Uterus (tissue), 4 donors: ENCODE results near the gene SPATS2L. TPM values are rescaled to one million over a fixed set of nuclear protein-coding genes. Genes with fewer than 3 reads are reported as not detected.

Experiments
- DNase-seq, 2 donors: peaks; one replicate each; pipeline ENCODE4 v3.0.0-alpha.2; 2019 to 2020
- H3K27ac ChIP-seq, 2 donors: fragments of 200-600 bp; sonication (generic); 1 replicate in 1 of 2; 2 replicates in 1 of 2; pipeline ENCODE4 v1.5.1; 2016 to 2018
- H3K27me3 ChIP-seq, 2 donors: fragments of 200-600 bp; sonication (generic); one replicate each; pipeline ENCODE4 v1.5.1; 2018 to 2019; ENCODE audit warnings: control low read depth in 1 of 2
- H3K36me3 ChIP-seq, 2 donors: fragments of 200-600 bp; sonication (generic); one replicate each; pipeline ENCODE4 v1.5.1; 2019; ENCODE audit warnings: control low read depth in 1 of 2
- H3K4me1 ChIP-seq, 2 donors: fragments of 200-600 bp; sonication (generic); one replicate each; pipeline ENCODE4 v1.5.1; 2018 to 2019; ENCODE audit warnings: control low read depth in 1 of 2
- H3K4me3 ChIP-seq, 2 donors: fragments of 200-600 bp; sonication (generic); 1 replicate in 1 of 2; 2 replicates in 1 of 2; pipeline ENCODE4 v1.5.1; 2018 to 2019; ENCODE audit warnings: mild to moderate bottlenecking in 1 of 2
- H3K9me3 ChIP-seq, 2 donors: fragments of 200-600 bp; sonication (generic); one replicate each; pipeline ENCODE4 v1.5.1; 2019; ENCODE audit warnings: control low read depth in 1 of 2
- CTCF ChIP-seq, 4 experiments: fragments of 200-600 bp in 2 of 4; fragments of 450-650 bp in 2 of 4; sonication (generic) in 2 of 4; IDR thresholded peaks; one replicate each; pipeline ENCODE4 v1.5.1; 2016 to 2019; ENCODE audit warnings: antibody characterized with exemption in 4 of 4, mild to moderate bottlenecking in 2 of 4, moderate library complexity in 1 of 4
- POLR2A ChIP-seq, 2 donors: fragments of 450-650 bp; IDR thresholded peaks; one replicate each; pipeline ENCODE4 v1.6.1; 2016; ENCODE audit warnings: antibody characterized with exemption in 2 of 2, mild to moderate bottlenecking in 1 of 2, moderate library complexity in 1 of 2
- intact Hi-C: fragments of 100-400 bp; cut with DNase I; formaldehyde crosslinking; loops from one replicate; pipeline ENCODE4 v1.15.1; 2023; ENCODE audit warnings: low total_unique reads
- total RNA-seq, 4 donors: library from RNA; depleted of rRNA in 3 of 4; stranded (reverse); fragments of >200 nt in 3 of 4; gene quantifications; one replicate each; pipeline versions ENCODE4 v1.1.0 to v1.2.4, GENCODE V29; 2014 to 2023
- donor health status: DM: yes; HTN: yes; CAD: no.

The SPATS2L gene
- total RNA-seq, 4 donors from 2014 or later: 20.6 to 99.3 (median 73.1) TPM

GRCh38 chr2:200360364-200360763 is 53.9 kb downstream of the SPATS2L start:
- DNase-seq: no peak
- intact Hi-C loops: no loop called here
- no peak for TF ChIP-seq CTCF (IDR thresholded peaks at IDR 0.05)
- no peak for TF ChIP-seq POLR2A (IDR thresholded peaks at IDR 0.05)
- Histone ChIP-seq H3K9me3 (no peaks in the 10 kb centered on the region), H3K36me3 (no peaks in the 10 kb centered on the region), H3K27ac (no peak overlapping the region), H3K4me1 (no peaks in the 10 kb centered on the region), H3K27me3 (no peaks in the 10 kb centered on the region), H3K4me3 (no peak overlapping the region)

- Histone ChIP-seq H3K27ac (no peak overlapping the region), H3K9me3 (no peaks in the 10 kb centered on the region), H3K27me3 (no peaks in the 10 kb centered on the region), H3K36me3 (no peaks in the 10 kb centered on the region), H3K4me3 (no peak overlapping the region), H3K4me1 (no peaks in the 10 kb centered on the region)
- intact Hi-C loops: no loop called here
- no peak for TF ChIP-seq CTCF (IDR thresholded peaks at IDR 0.05)
- TF ChIP-seq POLR2A (IDR thresholded peaks at IDR 0.05): no peak
- DNase-seq: no peak
Observed at GRCh38 chr2:200362202-200362917, 55.9 kb downstream of the SPATS2L start.

DNA sequence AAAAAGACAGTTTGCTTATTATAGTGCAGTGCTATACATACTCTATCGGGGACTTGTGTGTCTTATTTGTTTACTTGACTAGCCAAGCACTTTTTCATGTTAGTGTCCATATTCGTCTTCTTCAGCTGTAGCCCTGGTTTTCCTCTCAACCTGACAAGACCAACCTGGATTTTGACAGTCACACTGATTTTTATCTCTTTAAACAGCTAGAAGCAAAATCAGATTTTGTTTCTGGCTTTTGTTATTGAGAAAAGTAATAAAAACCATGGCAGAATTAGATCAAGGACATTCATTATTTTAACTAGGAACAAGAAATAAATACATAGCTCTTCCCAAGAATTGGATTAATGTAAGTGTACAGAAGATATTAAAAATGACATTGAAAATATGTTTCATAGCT is 56.8 kb downstream of the SPATS2L start:
- Histone ChIP-seq H3K36me3 (no peaks in the 10 kb centered on the region), H3K4me3 (no peak overlapping the region), H3K9me3 (no peaks in the 10 kb centered on the region), H3K27me3 (no peaks in the 10 kb centered on the region), H3K4me1 (no peaks in the 10 kb centered on the region), H3K27ac (peak overlapping the region in 1 of 2 donors; percentile 9)
- TF ChIP-seq CTCF (IDR thresholded peaks at IDR 0.05) (no peak), POLR2A (IDR thresholded peaks at IDR 0.05) (no peak)
- no peak for DNase-seq
- intact Hi-C loops: no loop called here

GRCh38 chr2:200364142-200364541 is 57.6 kb downstream of the SPATS2L start:
- intact Hi-C loops: no loop called here
- no peak for DNase-seq
- Histone ChIP-seq H3K27me3 (no peaks in the 10 kb centered on the region), H3K9me3 (no peaks in the 10 kb centered on the region), H3K36me3 (no peaks in the 10 kb centered on the region), H3K27ac (no peak overlapping the region), H3K4me1 (no peaks in the 10 kb centered on the region), H3K4me3 (no peak overlapping the region)
- no peak for TF ChIP-seq CTCF (IDR thresholded peaks at IDR 0.05)
- no peak for TF ChIP-seq POLR2A (IDR thresholded peaks at IDR 0.05)

DNA sequence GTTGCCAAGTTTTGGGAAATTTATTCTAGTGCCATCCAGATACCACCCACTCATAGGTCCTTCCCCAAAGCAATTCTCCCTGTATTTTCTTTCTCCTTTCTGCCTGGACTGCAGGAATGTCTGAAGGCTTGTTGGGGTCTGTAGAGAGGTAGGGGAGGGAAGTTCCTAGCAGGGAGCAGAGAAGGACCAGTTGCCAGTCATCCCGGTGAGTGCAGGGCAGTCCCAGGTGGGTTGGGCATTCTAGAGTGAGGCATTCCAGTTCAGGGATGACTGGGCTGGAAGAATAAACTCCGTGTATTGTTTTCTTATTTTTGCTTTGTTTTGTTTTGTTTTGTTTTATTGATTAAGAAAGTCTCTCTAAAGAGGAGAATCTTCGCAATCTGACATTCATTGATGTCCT is 58.1 kb downstream of the SPATS2L start:
- Histone ChIP-seq H3K36me3 (no peaks in the 10 kb centered on the region), H3K4me3 (no peak overlapping the region), H3K27me3 (no peaks in the 10 kb centered on the region), H3K27ac (no peak overlapping the region), H3K4me1 (no peaks in the 10 kb centered on the region), H3K9me3 (no peaks in the 10 kb centered on the region)
- intact Hi-C loops: no loop called here
- no peak for DNase-seq
- no peak for TF ChIP-seq POLR2A (IDR thresholded peaks at IDR 0.05)
- no peak for TF ChIP-seq CTCF (IDR thresholded peaks at IDR 0.05)
